GM12872 (cell line): ENCODE measurements around the gene TMEM95.

ENCODE experiments used
- TF ChIP-seq, protein P1 (sequence below): IDR thresholded peaks from 3 replicates; pipeline ENCODE4 v1.5.1; 2011; ENCODE audit warnings: low read depth, mild to moderate bottlenecking, low read length, moderate library complexity; ENCODE audit not compliant: insufficient read depth

Gene TMEM95

GRCh38 chr17:7332111-7332510 lies 22.8 kb upstream of the TMEM95 start:
- TF ChIP-seq, protein P1, sequence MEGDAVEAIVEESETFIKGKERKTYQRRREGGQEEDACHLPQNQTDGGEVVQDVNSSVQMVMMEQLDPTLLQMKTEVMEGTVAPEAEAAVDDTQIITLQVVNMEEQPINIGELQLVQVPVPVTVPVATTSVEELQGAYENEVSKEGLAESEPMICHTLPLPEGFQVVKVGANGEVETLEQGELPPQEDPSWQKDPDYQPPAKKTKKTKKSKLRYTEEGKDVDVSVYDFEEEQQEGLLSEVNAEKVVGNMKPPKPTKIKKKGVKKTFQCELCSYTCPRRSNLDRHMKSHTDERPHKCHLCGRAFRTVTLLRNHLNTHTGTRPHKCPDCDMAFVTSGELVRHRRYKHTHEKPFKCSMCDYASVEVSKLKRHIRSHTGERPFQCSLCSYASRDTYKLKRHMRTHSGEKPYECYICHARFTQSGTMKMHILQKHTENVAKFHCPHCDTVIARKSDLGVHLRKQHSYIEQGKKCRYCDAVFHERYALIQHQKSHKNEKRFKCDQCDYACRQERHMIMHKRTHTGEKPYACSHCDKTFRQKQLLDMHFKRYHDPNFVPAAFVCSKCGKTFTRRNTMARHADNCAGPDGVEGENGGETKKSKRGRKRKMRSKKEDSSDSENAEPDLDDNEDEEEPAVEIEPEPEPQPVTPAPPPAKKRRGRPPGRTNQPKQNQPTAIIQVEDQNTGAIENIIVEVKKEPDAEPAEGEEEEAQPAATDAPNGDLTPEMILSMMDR: no peak

- TF ChIP-seq, protein P1: no peak
Measured at GRCh38 chr17:7334938-7335538, 19.9 kb upstream of the TMEM95 start.

DNA sequence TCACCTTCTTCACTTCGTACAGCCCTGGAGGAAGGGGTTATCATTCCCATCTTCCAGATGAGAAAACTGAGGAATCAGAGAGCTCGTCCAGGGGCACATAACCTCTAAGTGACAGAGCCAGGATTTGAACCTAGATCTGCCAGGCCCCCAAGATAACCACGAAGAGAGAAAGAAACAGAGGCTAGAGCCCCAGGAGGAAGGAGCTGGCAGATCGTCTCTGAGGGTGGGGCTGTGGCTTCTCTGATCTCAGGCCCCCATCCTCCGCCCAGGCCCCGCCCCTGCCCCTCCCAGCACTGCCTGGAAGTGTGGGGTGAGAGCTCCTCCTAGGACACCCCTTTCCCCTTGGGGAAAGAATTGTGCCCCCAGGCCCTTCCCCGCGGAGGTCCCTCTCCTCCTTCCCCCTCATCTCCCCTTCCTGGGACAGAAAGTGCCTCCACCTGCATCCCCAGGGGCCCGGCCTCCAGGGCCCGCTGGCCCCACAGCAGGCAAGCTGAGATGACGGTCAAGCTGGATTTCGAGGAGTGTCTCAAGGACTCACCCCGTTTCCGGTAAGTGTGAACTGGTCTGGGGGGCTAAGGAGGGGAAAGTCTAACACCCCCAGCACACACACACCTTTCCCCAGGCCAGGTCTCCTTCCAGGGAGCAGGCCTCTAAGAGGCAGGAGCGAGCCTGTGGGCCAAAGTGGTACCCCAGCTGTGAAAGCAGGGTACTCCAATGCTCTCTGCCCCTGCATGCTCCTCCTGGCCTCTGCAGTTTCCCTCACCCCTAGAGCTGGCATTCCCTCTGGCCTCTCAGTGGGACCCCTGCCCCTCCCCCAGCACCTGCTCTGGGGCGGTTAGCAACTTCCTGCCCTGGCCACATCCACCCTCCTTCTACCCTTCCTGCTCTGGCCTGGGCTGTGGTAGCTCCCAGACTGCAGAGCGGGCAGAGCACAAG lies 18.4 kb upstream of the TMEM95 start, which contains the start of gene ACAP1:
ACAP1 (plus strand) TSS at position 290 of the 936 bp plus-strand sequence; CDS start at position 496, 206 bp downstream.
- TF ChIP-seq, protein P1: no peak

GRCh38 chr17:7340179-7340578 lies 14.8 kb upstream of the TMEM95 start:
- TF ChIP-seq, protein P1: no peak

- TF ChIP-seq, protein P1: no peak
Measured at GRCh38 chr17:7341842-7342241, 13.1 kb upstream of the TMEM95 start.

DNA sequence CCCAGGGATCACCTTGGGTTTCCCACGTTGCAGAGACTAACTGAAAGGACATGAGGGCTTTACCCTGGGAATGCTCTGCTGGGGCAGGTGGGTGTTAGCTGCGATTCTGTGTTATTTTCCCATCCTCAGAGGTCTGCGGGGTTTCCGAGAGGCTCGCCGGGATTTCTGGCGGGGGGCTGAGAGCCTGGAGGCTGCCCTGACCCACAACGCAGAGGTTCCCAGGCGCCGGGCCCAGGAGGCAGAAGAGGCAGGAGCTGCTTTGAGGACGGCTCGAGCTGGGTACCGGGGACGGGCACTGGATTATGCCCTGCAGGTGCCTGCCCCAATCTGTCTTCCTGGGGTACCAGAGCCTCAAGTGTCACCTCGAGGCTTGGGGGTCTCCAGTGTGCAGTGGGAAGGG lies 11.7 kb upstream of the TMEM95 start:
- TF ChIP-seq, protein P1: no peak

GRCh38 chr17:7346761-7347614 lies 8.0 kb upstream of the TMEM95 start:
- TF ChIP-seq, protein P1: no peak
